ENCODE data around the gene PTH. TPM values are rescaled to one million over a fixed set of nuclear protein-coding genes. Genes with fewer than 3 reads are reported as not detected.

PTH gene
- polyA plus RNA-seq, 3 donors: not detected

DNA sequence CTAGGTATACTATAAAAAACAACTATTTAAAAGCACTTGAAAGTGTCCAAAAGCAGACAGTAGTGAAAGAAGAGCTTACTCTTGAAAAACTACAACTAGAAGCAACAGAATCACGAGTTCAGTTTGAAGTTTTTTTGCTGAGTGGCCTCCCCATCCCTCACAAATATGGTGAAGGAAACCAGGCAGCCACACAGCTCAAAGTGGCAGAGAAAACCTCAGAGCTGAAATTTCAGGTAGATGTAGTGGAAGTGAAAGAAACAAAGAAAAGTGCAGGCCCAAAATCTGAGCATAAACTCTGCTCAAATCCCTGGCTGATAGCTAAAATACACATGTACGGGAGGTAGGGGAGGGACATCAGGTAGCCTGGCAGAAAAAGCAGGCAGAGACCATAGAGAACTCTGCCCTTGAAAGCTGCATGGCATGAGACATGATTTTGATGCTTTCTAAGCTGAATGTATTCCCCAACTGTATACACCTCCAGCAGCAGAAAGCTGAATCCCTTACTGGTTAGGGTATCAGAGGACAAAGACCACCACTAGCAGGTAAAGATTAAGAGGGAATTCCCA, 44.9 kb downstream of the PTH start:
- Histone ChIP-seq H3K4me2 (replicated peaks; ENCODE audit: extremely low read depth, low read length, poor library complexity, severe bottlenecking) (no peak overlapping the region), H3K79me2 (ENCODE audit: insufficient read depth, low read length) (peaks cover 95% of the 10 kb centered on the region), H3K27me3 (ENCODE audit: control insufficient read depth in 2 of 2, insufficient read depth in 2 of 2, low read length in 2 of 2) (no peaks in the 10 kb centered on the region), H2AFZ (ENCODE audit: insufficient read depth, low read depth, low read length, poor library complexity, severe bottlenecking) (no peak overlapping the region), H3K4me3 (replicated peaks in 1 of 3; ENCODE audit: low read depth in 2 of 3, low read length in 3 of 3) (no peak overlapping the region), H3K9me3 (replicated peaks in 1 of 2; ENCODE audit: control insufficient read depth in 1 of 2, insufficient read depth in 1 of 2, low read length in 2 of 2) (no peaks in the 10 kb centered on the region), H3K4me1 (ENCODE audit: control insufficient read depth in 1 of 2, insufficient read depth in 2 of 2, low read length in 2 of 2) (peaks cover 9 to 15% of the 10 kb centered on the region in 2 donors), H4K20me1 (ENCODE audit: insufficient read depth, low read length) (peaks cover 70% of the 10 kb centered on the region), H3K27ac (ENCODE audit: low read depth in 1 of 2, low read length in 2 of 2) (no peak overlapping the region), H3K36me3 (replicated peaks in 1 of 2; ENCODE audit: control insufficient read depth in 1 of 2, insufficient read depth in 2 of 2, low read length in 2 of 2) (no peaks in the 10 kb centered on the region), H3K9ac (ENCODE audit: insufficient read depth, low read length, poor library complexity, severe bottlenecking) (no peak overlapping the region)
- H3K4me1 Mint-ChIP-seq: peaks cover 15% of the 10 kb centered on the region
- peaks cover 0 to 10% (median 5%) of the 10 kb centered on the region in 7 donors for H3K9me3 Mint-ChIP-seq
- no peak overlapping the region for H3K4me3 Mint-ChIP-seq
- no peaks in the 10 kb centered on the region for H3K27me3 Mint-ChIP-seq (ENCODE audit: low read depth in 3 of 3)
- no peak for TF ChIP-seq CTCF (IDR thresholded peaks at IDR 0.05)
- peaks cover 7 to 21% of the 10 kb centered on the region in 2 donors for H3K36me3 Mint-ChIP-seq
- intact Hi-C loops (cut with micrococcal nuclease): no loop called here
- DNase-seq: no peak
- WGBS (ENCODE audit: insufficient coverage): no CpG with 5 or more reads among the region's 2 CpGs
- H3K27ac Mint-ChIP-seq: peak overlapping the region in 4 of 7 donors; percentile 12 to 76 (median 46)

GRCh38 chr11:13449522-13449921, 46.3 kb downstream of the PTH start:
- TF ChIP-seq CTCF (IDR thresholded peaks at IDR 0.05): no peak
- no peak overlapping the region for H2AFZ ChIP-seq (ENCODE audit: insufficient read depth, low read depth, low read length, poor library complexity, severe bottlenecking)
- H4K20me1 ChIP-seq (ENCODE audit: insufficient read depth, low read length): peaks cover 68% of the 10 kb centered on the region
- intact Hi-C loops (cut with micrococcal nuclease): no loop called here
- peak overlapping the region in 1 of 2 donors; percentile 20 for H3K27ac ChIP-seq (ENCODE audit: low read depth in 1 of 2, low read length in 2 of 2)
- no peak overlapping the region for H3K4me3 ChIP-seq (replicated peaks in 1 of 3; ENCODE audit: low read depth in 2 of 3, low read length in 3 of 3)
- no peak overlapping the region for H3K4me2 ChIP-seq (replicated peaks; ENCODE audit: extremely low read depth, low read length, poor library complexity, severe bottlenecking)
- Mint-ChIP-seq H3K36me3 (peaks cover 7 to 21% of the 10 kb centered on the region in 2 donors), H3K4me3 (no peak overlapping the region), H3K4me1 (peaks cover 15% of the 10 kb centered on the region), H3K27ac (peak overlapping the region in 1 of 7 donors; percentile 67), H3K27me3 (ENCODE audit: low read depth in 3 of 3) (no peaks in the 10 kb centered on the region), H3K9me3 (peaks cover 0 to 10% (median 5%) of the 10 kb centered on the region in 7 donors)
- H3K9ac ChIP-seq (ENCODE audit: insufficient read depth, low read length, poor library complexity, severe bottlenecking): no peak overlapping the region
- peaks cover 9 to 15% of the 10 kb centered on the region in 2 donors for H3K4me1 ChIP-seq (ENCODE audit: control insufficient read depth in 1 of 2, insufficient read depth in 2 of 2, low read length in 2 of 2)
- no peaks in the 10 kb centered on the region for H3K36me3 ChIP-seq (replicated peaks in 1 of 2; ENCODE audit: control insufficient read depth in 1 of 2, insufficient read depth in 2 of 2, low read length in 2 of 2)
- no peaks in the 10 kb centered on the region for H3K9me3 ChIP-seq (replicated peaks in 1 of 2; ENCODE audit: control insufficient read depth in 1 of 2, insufficient read depth in 1 of 2, low read length in 2 of 2)
- no peaks in the 10 kb centered on the region for H3K27me3 ChIP-seq (ENCODE audit: control insufficient read depth in 2 of 2, insufficient read depth in 2 of 2, low read length in 2 of 2)
- DNase-seq: no peak
- peaks cover 94% of the 10 kb centered on the region for H3K79me2 ChIP-seq (ENCODE audit: insufficient read depth, low read length)
- WGBS (ENCODE audit: insufficient coverage): no CpG with 5 or more reads among the region's 1 CpG
